Parathyroid adenoma (tissue), 2 donors: ENCODE data around the gene ZFP36L1.

ENCODE experiments used
- H2AFZ ChIP-seq: fragments of 300-600 bp; sonication (generic); one replicate; pipeline ENCODE4 v1.7.0; 2017; ENCODE audit warnings: antibody characterized with exemption, mild to moderate bottlenecking
- H3K27ac ChIP-seq: fragments of 300-600 bp; sonication (generic); one replicate; pipeline ENCODE4 v1.7.0; 2017
- H3K27me3 ChIP-seq: fragments of 300-600 bp; sonication (generic); one replicate; pipeline ENCODE4 v1.7.0; 2017; ENCODE audit warnings: low read length; ENCODE audit not compliant: control insufficient read depth, insufficient read depth
- H3K36me3 ChIP-seq: fragments of 300-600 bp; sonication (generic); one replicate; pipeline ENCODE4 v1.7.0; 2017; ENCODE audit warnings: low read length; ENCODE audit not compliant: control insufficient read depth, insufficient read depth
- H3K4me1 ChIP-seq: fragments of 300-600 bp; sonication (generic); one replicate; pipeline ENCODE4 v1.7.0; 2017; ENCODE audit warnings: control low read depth
- H3K4me2 ChIP-seq: fragments of 300-600 bp; sonication (generic); one replicate; pipeline ENCODE4 v1.7.0; 2017; ENCODE audit warnings: low read length
- H3K4me3 ChIP-seq: fragments of 300-600 bp; sonication (generic); one replicate; pipeline ENCODE4 v1.7.0; 2017; ENCODE audit warnings: low read depth, low read length
- H3K79me2 ChIP-seq: fragments of 300-600 bp; sonication (generic); one replicate; pipeline ENCODE4 v1.7.0; 2017; ENCODE audit warnings: control low read depth
- H3K9ac ChIP-seq: fragments of 300-600 bp; sonication (generic); one replicate; pipeline ENCODE4 v1.7.0; 2017; ENCODE audit warnings: mild to moderate bottlenecking
- H3K9me3 ChIP-seq: fragments of 300-600 bp; sonication (generic); one replicate; pipeline ENCODE4 v1.7.0; 2017; ENCODE audit warnings: low read length; ENCODE audit not compliant: control insufficient read depth
- TF ChIP-seq, protein P1 (sequence below): fragments of 300-600 bp; sonication (generic); IDR thresholded peaks from one replicate; pipeline ENCODE4 v1.7.0; 2017; ENCODE audit warnings: antibody characterized with exemption, mild to moderate bottlenecking
- donor health status: primary hyperparathyroidism.

ZFP36L1 gene

GRCh38 chr14:68747393-68747792, 45.5 kb downstream of the ZFP36L1 start:
- Histone ChIP-seq H3K4me3 (no peak overlapping the region), H3K36me3 (no peaks in the 10 kb centered on the region), H2AFZ (peak overlapping the region; percentile 8), H3K9me3 (no peaks in the 10 kb centered on the region), H3K9ac (no peak overlapping the region), H3K4me1 (peaks cover 3% of the 10 kb centered on the region), H3K27me3 (no peaks in the 10 kb centered on the region), H3K27ac (no peak overlapping the region), H3K4me2 (no peak overlapping the region), H3K79me2 (no peaks in the 10 kb centered on the region)
- TF ChIP-seq, protein P1, sequence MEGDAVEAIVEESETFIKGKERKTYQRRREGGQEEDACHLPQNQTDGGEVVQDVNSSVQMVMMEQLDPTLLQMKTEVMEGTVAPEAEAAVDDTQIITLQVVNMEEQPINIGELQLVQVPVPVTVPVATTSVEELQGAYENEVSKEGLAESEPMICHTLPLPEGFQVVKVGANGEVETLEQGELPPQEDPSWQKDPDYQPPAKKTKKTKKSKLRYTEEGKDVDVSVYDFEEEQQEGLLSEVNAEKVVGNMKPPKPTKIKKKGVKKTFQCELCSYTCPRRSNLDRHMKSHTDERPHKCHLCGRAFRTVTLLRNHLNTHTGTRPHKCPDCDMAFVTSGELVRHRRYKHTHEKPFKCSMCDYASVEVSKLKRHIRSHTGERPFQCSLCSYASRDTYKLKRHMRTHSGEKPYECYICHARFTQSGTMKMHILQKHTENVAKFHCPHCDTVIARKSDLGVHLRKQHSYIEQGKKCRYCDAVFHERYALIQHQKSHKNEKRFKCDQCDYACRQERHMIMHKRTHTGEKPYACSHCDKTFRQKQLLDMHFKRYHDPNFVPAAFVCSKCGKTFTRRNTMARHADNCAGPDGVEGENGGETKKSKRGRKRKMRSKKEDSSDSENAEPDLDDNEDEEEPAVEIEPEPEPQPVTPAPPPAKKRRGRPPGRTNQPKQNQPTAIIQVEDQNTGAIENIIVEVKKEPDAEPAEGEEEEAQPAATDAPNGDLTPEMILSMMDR: no peak

- no peaks in the 10 kb centered on the region for H3K9me3 ChIP-seq
- H3K9ac ChIP-seq: no peak overlapping the region
- no peak overlapping the region for H3K4me3 ChIP-seq
- TF ChIP-seq, protein P1: no peak
- H3K4me2 ChIP-seq: no peak overlapping the region
- peaks cover 3% of the 10 kb centered on the region for H3K4me1 ChIP-seq
- no peaks in the 10 kb centered on the region for H3K79me2 ChIP-seq
- H3K27ac ChIP-seq: no peak overlapping the region
- H3K27me3 ChIP-seq: no peaks in the 10 kb centered on the region
- no peak overlapping the region for H2AFZ ChIP-seq
- H3K36me3 ChIP-seq: no peaks in the 10 kb centered on the region
These were observed 48.3 kb downstream of the ZFP36L1 start for GRCh38 chr14:68744613-68745012.

GRCh38 chr14:68741839-68742470, 50.9 kb downstream of the ZFP36L1 start:
- Histone ChIP-seq H3K27ac (no peak overlapping the region), H3K4me3 (no peak overlapping the region), H2AFZ (no peak overlapping the region), H3K79me2 (no peaks in the 10 kb centered on the region), H3K27me3 (no peaks in the 10 kb centered on the region), H3K4me1 (peaks cover under 1% of the 10 kb centered on the region), H3K36me3 (no peaks in the 10 kb centered on the region), H3K9ac (no peak overlapping the region), H3K4me2 (no peak overlapping the region), H3K9me3 (no peaks in the 10 kb centered on the region)
- TF ChIP-seq, protein P1: no peak

DNA sequence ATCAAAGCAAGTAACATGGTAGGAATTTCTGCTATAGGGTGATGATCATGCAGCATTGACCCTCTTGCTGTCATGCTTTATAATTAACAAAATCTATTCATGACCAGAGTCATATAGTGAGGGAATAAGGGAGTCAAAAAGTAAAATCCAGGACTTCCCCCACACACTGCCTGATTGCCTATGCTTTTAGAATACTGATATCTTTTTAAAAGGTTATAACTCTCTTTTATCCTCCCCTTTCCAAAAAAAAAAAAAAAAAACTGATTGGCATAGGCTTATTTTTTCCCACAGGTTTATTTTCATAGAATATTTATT, 51.4 kb downstream of the ZFP36L1 start:
- Histone ChIP-seq H3K9ac (no peak overlapping the region), H3K27me3 (no peaks in the 10 kb centered on the region), H3K36me3 (no peaks in the 10 kb centered on the region), H3K27ac (no peak overlapping the region), H3K4me1 (peaks cover 2% of the 10 kb centered on the region), H3K4me2 (no peak overlapping the region), H3K79me2 (no peaks in the 10 kb centered on the region), H3K4me3 (no peak overlapping the region), H2AFZ (no peak overlapping the region), H3K9me3 (no peaks in the 10 kb centered on the region)
- TF ChIP-seq, protein P1: no peak

DNA sequence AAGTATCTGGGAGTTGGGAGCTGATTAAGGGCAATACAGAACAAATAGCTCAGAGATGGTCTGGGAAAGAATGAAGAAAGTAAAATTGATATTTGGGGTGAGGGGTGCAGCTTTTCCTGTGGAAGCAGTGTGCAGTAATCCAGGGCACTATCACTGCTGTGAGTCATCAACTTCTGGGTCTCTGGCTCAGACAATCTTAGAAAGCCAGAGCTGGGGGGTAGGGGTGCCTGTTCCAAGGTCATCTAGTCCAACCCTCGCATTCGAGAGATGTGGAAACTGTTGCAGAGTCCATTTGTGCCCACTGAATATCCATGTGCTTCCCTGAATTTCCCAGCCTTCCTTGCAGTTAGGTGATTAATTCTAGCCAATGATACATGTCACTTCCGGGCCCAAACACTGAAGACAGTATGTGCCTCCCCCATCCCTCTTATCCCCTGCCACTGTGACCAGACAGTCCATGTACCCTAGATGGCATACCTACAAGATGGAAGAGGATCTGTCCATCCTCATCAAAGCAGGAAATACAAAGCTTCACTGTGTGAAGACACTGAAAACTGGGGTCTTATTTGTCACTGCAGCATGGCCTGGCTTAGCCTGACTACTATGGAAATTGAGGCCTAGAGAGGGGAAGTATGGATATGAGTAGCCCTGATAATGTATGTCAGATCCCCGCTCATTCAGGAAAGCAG, 51.9 kb downstream of the ZFP36L1 start:
- Histone ChIP-seq H3K4me1 (peaks cover 5% of the 10 kb centered on the region), H3K79me2 (no peaks in the 10 kb centered on the region), H3K9ac (no peak overlapping the region), H2AFZ (no peak overlapping the region), H3K4me3 (no peak overlapping the region), H3K4me2 (no peak overlapping the region), H3K9me3 (no peaks in the 10 kb centered on the region), H3K27me3 (no peaks in the 10 kb centered on the region), H3K27ac (no peak overlapping the region), H3K36me3 (no peaks in the 10 kb centered on the region)
- TF ChIP-seq, protein P1: no peak
